Measurements from ENCODE around the gene GABARAP.
A peak's percentile ranks its signal among the peaks of the same experiment; 100 is the strongest.

The GABARAP gene

DNA sequence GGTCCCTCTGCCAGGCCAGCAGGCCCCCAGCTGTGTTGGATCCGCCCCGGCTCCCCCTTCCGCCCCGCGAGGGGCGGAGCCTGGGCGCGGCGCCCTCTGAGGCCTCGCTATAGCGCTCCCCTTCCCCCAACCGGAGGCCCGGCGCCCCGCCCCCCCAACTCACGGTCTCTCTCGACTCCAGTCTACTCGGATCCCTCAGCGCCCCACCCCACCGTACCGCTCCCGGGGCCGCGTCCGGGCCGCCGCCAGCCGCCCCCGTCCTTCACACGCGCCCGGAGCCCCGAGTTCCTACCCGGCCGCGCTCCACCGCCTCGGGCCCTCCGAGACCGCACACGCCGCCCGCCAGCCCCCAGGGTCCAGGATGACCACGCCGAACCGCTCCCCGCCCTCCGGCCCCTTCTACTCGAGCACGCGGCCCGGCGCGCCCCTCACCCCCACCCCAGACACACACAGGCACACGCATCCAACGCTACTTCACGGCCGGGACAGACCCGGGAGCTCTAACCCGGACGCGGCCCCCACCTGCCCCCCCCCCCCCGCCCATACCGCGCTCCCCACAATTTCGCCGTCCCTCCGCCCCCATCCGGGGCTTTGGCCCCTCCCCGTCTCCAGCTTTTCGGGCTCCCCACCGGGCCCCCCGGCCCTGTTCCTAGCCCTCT, 4.4 kb downstream of the GABARAP start:
- TF ChIP-seq CTCF (conservative IDR thresholded peaks at IDR 0.05; ENCODE audit: low read depth) = no peak
- ChIA-PET CTCF (interaction anchor here (0.6 to 1.0 kb wide), 3 partner anchors 16 to 351 kb away, joined by 3 read pairs; no protein-coding TSS in a partner anchor), POLR2A (ENCODE audit: low non-redundant PET) (interaction anchor here (1.2 kb wide), 1 partner anchor 17 kb away, joined by 6 read pairs; the partner anchor contains the start of gene ACADVL)
- no peak for DNase-seq (ENCODE audit: low spot score)
- H3K27ac ChIP-seq = peak overlapping the region; percentile 95

DNA sequence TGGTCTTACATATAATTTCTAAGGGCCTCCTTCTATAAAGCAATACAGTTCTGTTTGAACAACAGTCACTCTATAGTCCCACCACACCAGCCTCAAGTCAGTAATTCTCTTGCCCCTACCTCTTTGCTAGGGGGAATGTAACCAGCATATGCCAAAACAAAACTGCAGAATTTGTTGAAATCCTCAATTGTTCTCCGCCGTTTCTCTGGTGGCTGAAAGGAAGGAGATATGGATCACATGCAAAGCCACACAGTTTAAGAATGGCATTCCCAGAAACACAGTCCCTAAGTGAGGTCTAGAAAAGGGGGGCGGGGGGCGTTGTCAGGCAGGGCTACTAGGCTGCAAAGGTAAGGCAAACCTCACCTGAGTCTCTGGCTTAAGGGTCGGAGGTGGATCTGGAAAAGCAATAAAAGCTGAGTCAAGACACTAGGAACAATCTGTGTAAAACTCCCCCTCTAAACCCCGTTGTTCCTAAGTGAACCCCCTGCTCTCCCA, 4.9 kb downstream of the GABARAP start:
- H3K27ac ChIP-seq = peak overlapping the region; percentile 95
- no peak for TF ChIP-seq CTCF (conservative IDR thresholded peaks at IDR 0.05; ENCODE audit: low read depth)
- ChIA-PET CTCF (no interaction called here), POLR2A (ENCODE audit: low non-redundant PET) (no interaction called here)
- no peak for DNase-seq (ENCODE audit: low spot score)

- CTCF ChIA-PET = no interaction called here
- no peak for DNase-seq (ENCODE audit: low spot score)
- TF ChIP-seq CTCF (conservative IDR thresholded peaks at IDR 0.05; ENCODE audit: low read depth) = no peak
- POLR2A ChIA-PET (ENCODE audit: low non-redundant PET) = interaction anchor here (0.8 kb wide), 1 partner anchor 1301 kb away, joined by 3 read pairs; no protein-coding TSS in a partner anchor
- H3K27ac ChIP-seq = peak overlapping the region; percentile 95
Observed at GRCh38 chr17:7236808-7237207, 5.4 kb downstream of the GABARAP start.

DNA sequence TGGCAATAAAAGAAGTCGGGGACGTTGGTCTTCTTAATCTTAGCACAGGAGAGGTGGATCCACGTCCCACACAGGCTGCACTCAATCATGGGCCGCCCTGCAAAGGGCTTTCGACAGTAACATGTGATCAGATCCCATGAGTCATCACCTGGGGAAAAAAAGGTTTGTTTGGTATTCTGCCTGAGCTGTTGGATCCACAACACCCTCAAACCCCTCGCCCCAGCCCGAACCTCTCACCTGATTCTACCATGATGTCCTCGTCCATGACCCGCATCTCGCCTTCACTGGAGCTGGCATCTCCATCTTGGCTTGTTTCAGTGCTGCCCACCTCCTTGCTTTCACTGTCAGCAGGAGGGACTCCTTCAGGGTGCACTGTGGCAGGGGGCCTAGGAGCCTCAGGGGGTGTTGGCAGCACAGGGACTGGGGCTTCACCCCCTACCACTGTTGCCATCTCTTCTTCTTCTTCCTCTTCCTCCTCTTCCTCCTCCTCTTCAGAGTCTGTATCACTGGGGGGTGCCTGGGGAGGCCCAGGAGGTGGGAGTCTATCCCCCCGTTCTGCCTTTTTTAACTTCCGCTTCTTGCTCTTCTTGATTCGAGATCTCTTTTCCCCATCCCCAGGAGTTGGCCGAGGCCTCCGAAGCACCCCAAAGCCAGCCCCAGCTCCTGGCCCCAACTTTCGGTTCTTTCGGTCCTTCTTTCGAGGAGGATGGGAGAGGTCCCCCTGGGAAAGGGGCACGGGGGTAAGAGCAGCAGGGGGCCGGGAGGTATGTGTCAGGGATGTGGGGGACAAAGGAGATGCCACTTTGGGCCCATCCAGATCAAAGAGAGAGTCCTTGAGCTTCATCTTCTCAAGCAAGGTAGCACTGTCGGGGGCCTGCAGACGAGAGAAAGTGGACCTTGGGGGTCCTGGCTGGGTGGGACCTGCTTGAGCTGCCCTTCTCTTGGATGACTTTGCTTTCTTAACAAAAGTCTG, 6.3 kb downstream of the GABARAP start:
- ChIA-PET CTCF (interaction anchor here (0.6 kb wide), 1 partner anchor 325 kb away, joined by 3 read pairs; no protein-coding TSS in a partner anchor), POLR2A (ENCODE audit: low non-redundant PET) (interaction anchor here (0.8 kb wide), 1 partner anchor 1301 kb away, joined by 3 read pairs; no protein-coding TSS in a partner anchor)
- peak; percentile 44 for DNase-seq (ENCODE audit: low spot score)
- H3K27ac ChIP-seq = peak overlapping the region; percentile 95
- no peak for TF ChIP-seq CTCF (conservative IDR thresholded peaks at IDR 0.05; ENCODE audit: low read depth)

DNA sequence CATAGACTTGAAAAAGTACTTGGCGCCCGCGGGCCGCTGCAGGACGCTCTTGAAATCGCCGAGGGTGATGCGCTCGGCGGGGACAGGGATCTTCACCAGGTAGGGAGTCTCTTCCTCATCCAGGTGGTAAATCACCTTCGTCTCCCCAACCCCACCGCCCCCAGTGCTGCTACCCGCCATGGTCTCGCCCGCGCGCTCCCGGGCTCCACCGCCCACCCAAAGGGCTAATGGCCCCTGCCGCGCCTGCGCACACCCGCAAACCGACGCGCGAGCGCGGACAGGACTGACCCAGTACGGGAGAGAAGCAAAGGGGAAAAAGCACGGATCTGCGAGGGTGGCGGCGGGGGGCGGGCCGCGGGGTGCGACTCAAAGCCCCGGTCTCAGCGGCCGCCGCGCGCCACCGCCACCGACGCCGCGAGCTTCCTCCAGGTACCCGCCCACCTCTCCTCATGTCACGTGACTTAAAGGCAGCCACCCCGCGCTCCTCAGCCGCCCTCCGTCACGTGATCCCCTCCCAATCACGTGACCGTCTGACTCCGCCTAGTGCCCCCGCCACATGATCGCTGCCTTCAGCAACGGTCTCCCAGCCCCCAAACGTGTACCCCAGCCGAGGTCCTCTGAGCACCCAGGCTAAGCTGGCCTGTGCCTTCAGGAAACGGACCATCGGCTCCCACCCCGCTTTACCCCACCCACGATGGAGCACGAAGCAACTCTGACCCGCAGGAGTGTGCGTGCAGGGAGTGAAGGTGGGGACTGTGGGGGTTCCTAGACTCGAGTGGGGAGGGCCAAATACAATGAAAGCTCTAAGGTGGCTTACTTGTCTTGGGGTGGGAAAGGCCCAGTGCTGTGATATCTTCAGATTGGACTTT, 7.9 kb downstream of the GABARAP start, which contains the start of gene DVL2:
TSS of gene DVL2 (minus strand) at position 435 of the 869 bp plus-strand sequence. CDS start at position 180, 255 bp downstream.
- peak within 1 kb of the TSS; percentile 95 for H3K27ac ChIP-seq
- no peak for TF ChIP-seq CTCF (conservative IDR thresholded peaks at IDR 0.05; ENCODE audit: low read depth)
- DNase-seq (ENCODE audit: low spot score) = peak; percentile 97
- ChIA-PET CTCF (interaction anchor here (0.9 kb wide), 2 partner anchors 25 to 46 kb away, joined by 3 read pairs; no protein-coding TSS in a partner anchor), POLR2A (ENCODE audit: low non-redundant PET) (interaction anchor here (0.6 kb wide), 1 partner anchor 64 kb away, joined by 3 read pairs; no protein-coding TSS in a partner anchor)

All from RWPE1 (cell line).